GM19324 (cell line): ENCODE data around the gene EHMT2.
"Not testable (repeated sequence)": the region's sequence is repeated elsewhere in the genome, so short reads cannot be mapped to it uniquely, and the experiment has no call there.

Experiments
- ATAC-seq: cut with Tn5 transposase; IDR thresholded peaks from one replicate; pipeline ENCODE4 v1.9.1; 2021; ENCODE audit warnings: mild to moderate bottlenecking, moderate library complexity; ENCODE audit not compliant: unreplicated experiment, low FRiP score

The EHMT2 gene

DNA sequence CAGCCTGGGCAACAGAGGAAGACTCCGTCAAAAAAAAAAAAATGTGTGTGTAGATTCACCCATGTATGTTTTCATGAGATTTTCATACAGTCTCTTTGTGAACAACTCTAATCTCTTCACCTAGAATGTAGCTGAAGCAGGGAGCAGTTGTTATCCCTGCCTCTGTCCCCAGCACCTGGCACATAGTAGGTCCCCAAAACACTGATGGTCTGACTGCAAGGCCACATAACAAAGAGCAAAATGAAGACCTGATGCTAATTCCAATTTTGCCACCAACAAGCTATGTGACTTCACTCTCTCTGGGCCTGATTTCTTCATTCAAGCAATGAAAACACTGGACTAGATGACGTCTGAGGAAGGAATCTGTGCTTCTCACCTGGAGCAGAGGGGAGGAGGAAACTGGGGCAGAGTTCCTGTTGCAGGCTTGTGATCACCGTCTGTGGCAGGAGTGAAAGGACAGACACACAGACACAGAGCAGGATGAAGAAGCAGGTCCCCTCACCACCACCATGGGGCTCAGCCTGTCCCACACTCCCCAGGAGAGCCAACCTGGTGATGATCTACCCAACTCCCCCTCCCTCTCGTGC is 23.3 kb downstream of the EHMT2 start:
- no peak for ATAC-seq

- ATAC-seq: no peak
These were observed 26.3 kb downstream of the EHMT2 start for GRCh38 chr6:31871046-31871659.

DNA sequence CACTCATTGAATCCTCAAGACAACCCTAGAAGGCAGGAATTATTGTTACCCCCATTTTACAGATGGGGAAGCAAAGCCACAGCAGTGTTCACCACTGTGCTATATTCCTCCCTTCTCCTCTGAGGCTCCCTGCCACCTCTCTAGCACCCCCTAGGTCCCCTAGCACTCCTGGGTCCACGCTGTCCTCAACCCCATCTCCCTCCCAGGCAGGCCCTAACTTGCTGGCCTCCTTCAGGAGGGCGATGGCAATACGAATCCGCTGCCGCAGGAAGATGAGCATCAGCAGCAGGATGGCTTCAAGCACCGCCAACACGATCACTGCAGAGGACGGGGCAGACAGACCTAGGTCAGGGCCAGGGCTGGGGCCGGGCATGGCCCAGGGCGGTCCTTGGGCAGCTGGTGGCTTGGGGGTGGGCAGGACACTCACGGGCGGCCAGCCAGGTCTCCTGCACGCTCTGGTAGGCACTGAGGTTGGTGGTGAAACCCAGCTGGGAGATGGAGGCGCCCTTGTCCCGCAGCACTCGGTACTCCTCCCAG is 27.0 kb downstream of the EHMT2 start:
- no peak for ATAC-seq

DNA sequence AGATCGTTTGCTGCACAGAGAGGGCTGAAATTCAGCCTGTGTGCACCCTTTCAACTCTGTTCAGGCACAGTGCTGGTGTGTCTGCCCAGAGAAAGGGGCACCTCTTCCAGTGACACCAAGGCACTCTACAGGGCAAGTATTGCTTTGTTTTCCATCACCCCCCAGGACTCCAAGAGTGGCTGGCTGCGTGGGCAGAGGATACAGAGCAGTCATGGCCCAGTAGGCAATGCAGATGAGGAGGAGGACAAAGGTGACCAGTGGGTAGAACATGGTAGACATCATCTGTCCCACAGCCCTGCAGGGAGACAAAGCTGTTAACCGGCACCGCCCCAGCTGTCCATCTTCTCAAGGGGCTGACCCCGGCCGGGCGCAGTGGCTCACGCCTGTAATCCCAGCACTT is 28.2 kb downstream of the EHMT2 start:
- no peak for ATAC-seq

DNA sequence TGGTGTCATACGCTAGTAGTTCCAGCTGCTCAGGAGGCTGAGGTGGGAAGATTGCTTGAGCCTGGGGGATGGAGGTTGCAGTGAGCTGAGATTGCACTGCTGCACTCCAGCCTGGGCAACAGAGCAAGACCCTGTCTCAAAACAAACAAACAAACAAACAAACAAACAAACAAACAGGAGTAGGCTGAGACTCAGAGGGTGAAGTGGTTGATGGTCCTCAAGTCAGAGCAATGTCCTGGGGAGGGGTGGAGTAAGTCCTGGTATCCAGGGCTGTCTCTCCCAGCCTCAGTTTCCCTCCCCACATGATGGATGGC is 28.9 kb downstream of the EHMT2 start:
- not testable (repeated sequence) for ATAC-seq

GRCh38 chr6:31865205-31866118 is 32.0 kb downstream of the EHMT2 start:
- ATAC-seq: no peak

DNA sequence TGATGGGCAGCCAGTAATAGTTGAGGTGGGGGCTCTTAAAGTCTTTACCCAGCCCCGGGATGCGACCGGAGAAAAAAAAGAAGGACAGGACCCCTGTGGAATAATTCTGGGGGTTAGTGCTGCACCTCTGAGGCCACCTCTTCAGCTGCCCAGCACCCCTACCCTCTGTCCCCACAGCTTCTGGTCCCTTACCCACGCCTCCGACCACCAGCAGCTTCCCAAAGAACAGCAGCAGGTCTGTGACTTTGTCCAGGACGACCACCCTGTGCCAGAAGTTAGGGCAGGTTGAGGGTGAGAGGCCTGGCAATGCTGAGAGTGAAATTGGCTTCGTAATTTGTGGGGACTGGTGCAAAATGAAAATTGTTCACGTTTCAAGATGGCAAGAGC is 32.7 kb downstream of the EHMT2 start:
- no peak for ATAC-seq

DNA sequence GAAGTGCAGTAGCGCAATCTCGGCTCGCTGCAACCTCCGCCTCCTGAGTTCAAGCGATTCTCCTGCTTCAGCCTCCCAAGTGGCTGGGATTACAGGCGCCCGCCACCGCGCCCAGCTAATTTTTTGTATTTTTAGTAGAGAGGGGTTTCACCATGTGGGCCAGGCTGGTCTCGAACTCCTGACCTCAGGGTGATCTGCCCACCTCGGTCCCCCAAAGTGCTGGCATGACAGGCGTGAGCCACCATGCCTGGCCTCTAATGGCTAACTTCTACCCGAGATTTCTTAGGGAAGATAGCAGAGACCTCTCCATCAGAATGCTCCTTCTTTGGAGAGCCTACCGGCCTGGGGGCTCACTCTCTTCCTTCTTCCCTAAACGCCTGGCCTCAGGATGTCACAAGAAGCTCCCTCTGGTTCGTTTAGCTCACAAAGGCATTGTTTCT is 33.4 kb downstream of the EHMT2 start:
- not testable (repeated sequence) for ATAC-seq

- peak; percentile 92 for ATAC-seq
These were observed 34.9 kb downstream of the EHMT2 start, which contains the start of gene NEU1 for GRCh38 chr6:31862344-31863235. Gene NEU1 (minus strand): TSS chr6:31862821. CDS start chr6:31862776, 45 bp downstream.

- no peak for ATAC-seq
These were observed 35.6 kb downstream of the EHMT2 start for GRCh38 chr6:31861919-31862343.

GRCh38 chr6:31861150-31861549 is 36.3 kb downstream of the EHMT2 start:
- ATAC-seq: no peak

- no peak for ATAC-seq
These were observed 37.1 kb downstream of the EHMT2 start for GRCh38 chr6:31860349-31860748.

DNA sequence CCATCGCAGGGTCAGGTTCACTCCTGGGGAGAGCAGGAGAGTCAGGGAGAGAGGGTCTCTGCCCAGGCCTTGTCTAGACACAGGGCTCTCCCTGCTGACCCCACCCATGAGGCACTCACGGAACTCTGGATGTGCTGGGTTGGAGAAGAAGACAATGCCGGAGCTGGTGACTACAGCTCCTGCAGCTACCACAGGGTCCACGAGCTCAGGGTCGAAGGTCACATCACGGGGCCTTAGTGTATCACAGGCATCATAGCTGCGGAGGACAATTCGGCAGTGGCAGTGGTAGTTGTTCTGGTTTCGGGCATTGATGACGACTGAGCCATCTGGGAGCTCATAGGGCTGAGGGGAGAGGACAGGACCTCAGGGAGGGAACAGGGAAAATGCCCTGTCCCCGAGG is 37.6 kb downstream of the EHMT2 start:
- ATAC-seq: no peak

GRCh38 chr6:31858707-31859106 is 38.8 kb downstream of the EHMT2 start:
- no peak for ATAC-seq

DNA sequence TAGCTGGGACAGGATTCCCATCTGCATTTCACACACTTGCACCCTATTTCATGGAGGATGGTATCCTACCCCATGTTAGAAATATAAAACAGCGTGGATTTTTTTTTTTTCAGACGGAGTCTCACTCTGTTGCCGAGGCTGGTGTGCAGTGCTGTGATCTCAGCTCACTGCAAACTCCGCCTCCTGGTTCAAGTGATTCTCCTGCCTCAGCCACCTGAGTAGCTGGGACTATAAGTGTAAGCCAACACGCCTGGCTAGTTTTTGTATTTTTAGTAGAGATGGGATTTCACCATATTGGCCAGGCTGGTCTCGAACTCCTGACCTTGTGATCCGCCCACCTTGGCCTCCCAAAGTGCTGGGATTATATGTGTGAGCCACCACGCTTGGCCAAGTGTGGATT is 39.7 kb downstream of the EHMT2 start:
- ATAC-seq: not testable (repeated sequence)

- ATAC-seq: not testable (repeated sequence)
These were observed 45.3 kb downstream of the EHMT2 start for GRCh38 chr6:31851980-31852718.

DNA sequence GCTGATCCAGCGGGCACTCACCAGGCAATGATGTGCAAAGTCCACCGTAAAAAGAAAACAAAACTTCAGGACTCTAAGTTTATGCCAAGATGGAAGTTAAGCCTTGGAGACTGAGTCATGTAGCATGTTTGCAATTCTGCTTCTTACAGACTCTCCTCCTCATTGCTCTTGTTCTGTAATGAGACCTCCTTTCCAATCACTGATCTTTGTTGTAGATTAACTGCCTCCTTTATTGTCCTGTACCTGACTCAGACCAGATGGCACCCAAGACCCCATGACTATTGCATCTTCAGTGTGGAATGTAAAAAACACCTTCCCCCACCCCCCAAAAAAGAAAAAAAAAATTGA is 46.0 kb downstream of the EHMT2 start:
- ATAC-seq: no peak

- no peak for ATAC-seq
These were observed 46.6 kb downstream of the EHMT2 start for GRCh38 chr6:31850765-31851484.
